H1 (cell line): Measurements from ENCODE around the gene UPF2. TPM values are rescaled to one million over a fixed set of nuclear protein-coding genes. Genes with fewer than 3 reads are reported as not detected.

ENCODE experiments used
- CTCF ChIA-PET: fragments of 300-600 bp; sonication (Branson Sonifier 250); formaldehyde crosslinking; loops from one replicate; lab custom pipeline; 2021; ENCODE audit not compliant: partially characterized antibody; lab: Charles Lee
- POLR2A ChIA-PET: fragments of 300-600 bp; sonication (Branson Sonifier 250); formaldehyde crosslinking; loops from one replicate; lab custom pipeline; 2021; ENCODE audit warnings: inconsistent platforms; ENCODE audit not compliant: partially characterized antibody; lab: Charles Lee
- DNase-seq, 2 experiments: peaks; one replicate each; pipeline versions ENCODE4 v3.0.0 to v3.0.0-alpha.2; 2010 to 2022; ENCODE audit warnings: low spot score in 2 of 2, low read depth in 1 of 2, mixed read lengths in 1 of 2
- FAIRE-seq: peaks from 2 replicates; lab custom pipeline; 2011; peaks lifted over from hg19 to GRCh38; lab: Jason Lieb, UNC
- H2AFZ ChIP-seq: 2 replicates; pipeline ENCODE4 v1.8.1; 2012; ENCODE audit warnings: low read length, inconsistent platforms
- H2AK5ac ChIP-seq: 2 replicates; pipeline ENCODE4 v1.6.1; 2013; ENCODE audit warnings: low read depth, low read length
- H2BK120ac ChIP-seq: replicated peaks from 2 replicates; pipeline ENCODE3; 2013; ENCODE audit warnings: low read depth, low read length, inconsistent platforms
- H2BK12ac ChIP-seq: 2 replicates; pipeline ENCODE4 v1.6.1; 2013; ENCODE audit warnings: low read depth, low read length
- H2BK15ac ChIP-seq: 2 replicates; pipeline ENCODE4 v1.6.1; 2013; ENCODE audit warnings: low read length
- H2BK20ac ChIP-seq: 2 replicates; pipeline ENCODE4 v1.6.1; 2013; ENCODE audit warnings: low read length
- H2BK5ac ChIP-seq: 2 replicates; pipeline ENCODE4 v1.6.1; 2013; ENCODE audit warnings: low read depth, low read length
- H3K14ac ChIP-seq: 2 replicates; pipeline ENCODE4 v1.6.1; 2013; ENCODE audit warnings: inconsistent platforms; ENCODE audit not compliant: insufficient read length
- H3K18ac ChIP-seq: 2 replicates; pipeline ENCODE4 v1.6.1; 2013; ENCODE audit warnings: low read length; ENCODE audit errors: extremely low read depth
- H3K23ac ChIP-seq: 2 replicates; pipeline ENCODE4 v1.6.1; 2013; ENCODE audit warnings: inconsistent platforms; ENCODE audit not compliant: insufficient read length
- H3K23me2 ChIP-seq: 2 replicates; pipeline ENCODE4 v1.6.1; 2013; ENCODE audit warnings: low read depth, low read length
- H3K27ac ChIP-seq: 2 replicates; pipeline ENCODE4 v1.6.1; 2011; ENCODE audit warnings: low read depth, low read length, inconsistent platforms
- H3K27me3 ChIP-seq, 4 experiments: replicated peaks in 1 of 4; 1 replicate in 1 of 4; 2 replicates in 3 of 4; pipeline versions ENCODE4 v1.6.1 to v1.8.1; 2011 to 2013; ENCODE audit warnings: low read length in 3 of 4, mild to moderate bottlenecking in 3 of 4, inconsistent platforms in 2 of 4, mixed read lengths in 2 of 4, moderate library complexity in 1 of 4; ENCODE audit not compliant: control insufficient read depth in 3 of 4, insufficient read depth in 3 of 4; ENCODE audit errors: extremely low read depth in 1 of 4
- H3K36me3 ChIP-seq, 4 experiments: 2 replicates each; pipeline versions ENCODE4 v1.6.1 to v1.8.1; 2011 to 2013; ENCODE audit warnings: mild to moderate bottlenecking in 4 of 4, low read length in 3 of 4, moderate library complexity in 2 of 4, control low read depth in 1 of 4, inconsistent platforms in 1 of 4; ENCODE audit not compliant: insufficient read depth in 4 of 4, control insufficient read depth in 2 of 4
- H3K4ac ChIP-seq: replicated peaks from 2 replicates; pipeline ENCODE3; 2013; ENCODE audit warnings: low read length, low read depth, mixed read lengths, inconsistent platforms; ENCODE audit not compliant: insufficient read length
- H3K4me1 ChIP-seq, 4 experiments: replicated peaks in 1 of 4; 1 replicate in 1 of 4; 2 replicates in 3 of 4; pipeline versions ENCODE4 v1.6.1 to v1.8.1; 2011 to 2013; ENCODE audit warnings: low read length in 3 of 4, inconsistent platforms in 2 of 4, mixed read lengths in 1 of 4; ENCODE audit not compliant: insufficient read depth in 4 of 4, control insufficient read depth in 3 of 4
- H3K4me2 ChIP-seq, 2 experiments: 2 replicates each; pipeline versions ENCODE4 v1.6.1 to v1.8.1; 2011 to 2013; ENCODE audit warnings: low read depth in 2 of 2, low read length in 2 of 2, control low read depth in 1 of 2, inconsistent platforms in 1 of 2, mild to moderate bottlenecking in 1 of 2; ENCODE audit not compliant: insufficient read depth in 1 of 2
- H3K4me3 ChIP-seq, 4 experiments: fragments of 200-600, 300-600 bp in 1 of 4; sonication (generic), shearing (Covaris generic), sonication (Bioruptor Twin) in 1 of 4; 2 replicates each; pipeline versions ENCODE4 v1.5.1 to v1.8.1; 2011 to 2016; ENCODE audit warnings: low read length in 4 of 4, low read depth in 3 of 4, control low read depth in 2 of 4, inconsistent platforms in 2 of 4, mild to moderate bottlenecking in 2 of 4, mixed read lengths in 1 of 4, moderate library complexity in 1 of 4; ENCODE audit not compliant: insufficient read depth in 2 of 4; ENCODE audit errors: extremely low read depth in 1 of 4
- H3K56ac ChIP-seq: replicated peaks from 2 replicates; pipeline ENCODE3; 2013; ENCODE audit warnings: low read depth, mild to moderate bottlenecking, mixed read lengths, low read length, inconsistent platforms; ENCODE audit not compliant: insufficient read length
- H3K79me1 ChIP-seq: 2 replicates; pipeline ENCODE4 v1.6.1; 2013; ENCODE audit warnings: low read depth, low read length, control low read depth
- H3K79me2 ChIP-seq, 2 experiments: 2 replicates each; pipeline versions ENCODE4 v1.6.1 to v1.8.1; 2012 to 2013; ENCODE audit warnings: low read length in 2 of 2, mild to moderate bottlenecking in 2 of 2, inconsistent platforms in 1 of 2; ENCODE audit not compliant: insufficient read depth in 2 of 2, control insufficient read depth in 1 of 2
- H3K9ac ChIP-seq, 4 experiments: replicated peaks in 1 of 4; 1 replicate in 1 of 4; 2 replicates in 3 of 4; pipeline versions ENCODE4 v1.6.1 to v1.8.1; 2011 to 2013; ENCODE audit warnings: low read depth in 3 of 4, low read length in 3 of 4, control low read depth in 2 of 4, mild to moderate bottlenecking in 2 of 4, moderate library complexity in 2 of 4, inconsistent platforms in 1 of 4; ENCODE audit errors: extremely low read depth in 1 of 4
- H3K9me3 ChIP-seq, 2 experiments: 2 replicates each; pipeline versions ENCODE4 v1.6.1 to v1.8.1; 2012 to 2013; ENCODE audit warnings: mild to moderate bottlenecking in 2 of 2, moderate library complexity in 2 of 2, control low read depth in 1 of 2, inconsistent platforms in 1 of 2, low read depth in 1 of 2, low read length in 1 of 2, mixed read lengths in 1 of 2; ENCODE audit not compliant: insufficient read depth in 2 of 2
- H4K20me1 ChIP-seq, 2 experiments: replicated peaks in 1 of 2; 2 replicates each; pipeline versions ENCODE3 to v1.8.1; 2011 to 2013; ENCODE audit warnings: inconsistent platforms in 2 of 2, low read length in 2 of 2, mild to moderate bottlenecking in 1 of 2; ENCODE audit not compliant: insufficient read depth in 2 of 2, control insufficient read depth in 1 of 2
- H4K5ac ChIP-seq: 2 replicates; pipeline ENCODE4 v1.6.1; 2013; ENCODE audit warnings: low read length, low read depth, mixed read lengths, inconsistent platforms; ENCODE audit not compliant: insufficient read length
- H4K8ac ChIP-seq: 2 replicates; pipeline ENCODE4 v1.8.0; 2013; ENCODE audit warnings: mild to moderate bottlenecking, moderate library complexity, low read length, inconsistent platforms; ENCODE audit not compliant: insufficient read depth; ENCODE audit errors: extremely low read depth
- H4K91ac ChIP-seq: replicated peaks from 2 replicates; pipeline ENCODE3; 2013; ENCODE audit warnings: low read length, mixed read lengths, inconsistent platforms; ENCODE audit not compliant: insufficient read length
- CBX5 ChIP-seq: fragments of 300-800, 300-1000 bp; sonication (generic); IDR thresholded peaks from 2 replicates; pipeline ENCODE4 v1.7.1; 2016; ENCODE audit warnings: antibody characterized with exemption, low read length, low read depth
- CREB1 ChIP-seq: IDR thresholded peaks from 2 replicates; pipeline ENCODE4 v1.6.1; 2012; ENCODE audit warnings: inconsistent platforms
- CTBP2 ChIP-seq: IDR thresholded peaks from 2 replicates; pipeline ENCODE4 v1.7.0; 2011; ENCODE audit warnings: borderline replicate concordance, mild to moderate bottlenecking, moderate library complexity, mixed read lengths, low read length; ENCODE audit not compliant: insufficient read depth, insufficient read length
- JUN ChIP-seq: IDR thresholded peaks from 2 replicates; pipeline ENCODE4 v1.6.1; 2011; ENCODE audit warnings: low read depth, mild to moderate bottlenecking, improper control_type of control experiment, low read length
- NRF1 ChIP-seq: IDR thresholded peaks from 2 replicates; pipeline ENCODE4 v1.6.1; 2011; ENCODE audit warnings: mild to moderate bottlenecking, low read depth, low read length, improper control_type of control experiment
- PHF8 ChIP-seq: fragments of 200-600 bp; sonication (generic); conservative IDR thresholded peaks from 2 replicates; pipeline ENCODE4 v1.7.1; 2012; ENCODE audit warnings: low read depth, mild to moderate bottlenecking, inconsistent platforms, low read length, moderate library complexity
- SIN3A ChIP-seq, 2 experiments: IDR thresholded peaks in 1 of 2; conservative IDR thresholded peaks in 1 of 2; 2 replicates each; pipeline ENCODE4 v1.6.1; 2011 to 2012; ENCODE audit warnings: low read length in 2 of 2, improper control_type of control experiment in 1 of 2, low read depth in 1 of 2, mild to moderate bottlenecking in 1 of 2
- WGBS, 2 experiments: shearing (Covaris generic) in 1 of 2; methylation state at CpG; one replicate each; pipeline versions ENCODE4 v1.1.6 to v1.1.7; 2013 to 2015; ENCODE audit warnings: low lambda C conversion rate in 2 of 2, mixed read lengths in 2 of 2, inconsistent platforms in 1 of 2, low coverage in 1 of 2, missing lambda C conversion rate in 1 of 2; ENCODE audit not compliant: insufficient replicate concordance in 2 of 2, insufficient coverage in 1 of 2, insufficient read length in 1 of 2; ENCODE audit errors: extremely low coverage in 1 of 2, missing lambda C conversion rate in 1 of 2; 5-methylcytosine and 5-hydroxymethylcytosine counted together
- polyA plus RNA-seq, 7 experiments: library from polyadenylated mRNA; depleted of rRNA in 3 of 7; stranded (reverse) in 5 of 7; unstranded in 2 of 7; fragments of >200 nt in 5 of 7; fragments of 200-250 nt in 2 of 7; gene quantifications; 1 replicate in 5 of 7; 2 replicates in 1 of 7; 4 replicates in 1 of 7; pipeline versions ENCODE4 v1.2.1 to v1.2.3, GENCODE V29; 2011 to 2013; ENCODE audit warnings: missing spikeins in 2 of 7, mixed read lengths in 2 of 7
- total RNA-seq: library from RNA; stranded (reverse); fragmentation: NEBNext Ultra II Directional; extraction: Animal tissue kit (Norgen Biotek cat#: 25700); gene quantifications from 2 replicates; pipeline ENCODE4 v1.2.1, GENCODE V29; 2021

Gene UPF2
- total and polyA plus RNA-seq, 2 of the 8 experiments (the other 6 are each of a cell fraction or from before 2014, with no cell fraction given) = 6.2 to 32.8 TPM

DNA sequence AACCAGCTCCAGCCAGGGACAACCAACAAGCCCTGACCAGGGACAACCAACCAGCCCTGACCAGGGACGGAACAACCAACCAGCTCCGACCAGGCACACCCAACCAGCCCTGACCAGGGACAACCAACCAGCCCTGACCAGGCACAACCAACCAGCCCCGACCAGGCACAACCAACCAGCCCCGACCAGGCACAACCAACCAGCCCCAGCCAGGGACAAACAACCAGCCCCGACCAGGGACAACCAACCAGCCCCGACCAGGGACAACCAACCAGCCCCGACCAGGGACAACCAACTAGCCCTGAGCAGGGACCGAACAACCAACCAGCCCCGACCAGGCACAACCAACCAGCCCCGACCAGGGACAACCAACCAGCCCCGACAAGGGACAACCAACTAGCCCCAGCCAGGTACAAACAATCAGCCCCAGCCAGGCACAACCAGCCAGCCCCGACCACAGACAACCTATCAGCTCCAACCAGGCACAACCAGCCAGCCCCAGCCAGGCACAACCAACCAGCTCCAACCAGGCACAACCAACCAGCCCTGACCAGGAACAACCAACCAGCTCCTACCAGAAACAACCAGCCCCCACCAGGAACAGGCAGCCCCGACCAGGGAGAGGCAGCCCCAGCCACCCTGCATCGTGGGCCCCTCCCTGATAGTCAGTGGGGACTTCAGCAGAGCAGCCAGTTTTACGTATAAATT, 163.1 kb downstream of the UPF2 start:
- no peak for FAIRE-seq
- Histone ChIP-seq H2BK5ac (no peak overlapping the region), H3K9me3 (no peaks in the 10 kb centered on the region), H3K27ac (no peak overlapping the region), H3K4me3 (no peak overlapping the region), H2BK120ac (no peak overlapping the region), H4K5ac (no peak overlapping the region), H3K79me1 (no peaks in the 10 kb centered on the region), H3K56ac (no peak overlapping the region), H3K27me3 (no peaks in the 10 kb centered on the region), H3K18ac (no peak overlapping the region), H3K14ac (no peak overlapping the region), H2AFZ (no peak overlapping the region), H3K4me2 (no peak overlapping the region), H4K91ac (no peak overlapping the region), H2BK15ac (no peak overlapping the region), H3K23ac (no peak overlapping the region), H3K4ac (no peak overlapping the region), H3K36me3 (no peaks in the 10 kb centered on the region), H2BK20ac (no peak overlapping the region), H3K79me2 (no peaks in the 10 kb centered on the region), H3K4me1 (peaks cover 6 to 19% (median 14%) of the 10 kb centered on the region in 4 experiments), H2BK12ac (no peak overlapping the region), H2AK5ac (no peak overlapping the region), H3K9ac (no peak overlapping the region), H3K23me2 (no peaks in the 10 kb centered on the region), H4K20me1 (no peaks in the 10 kb centered on the region), H4K8ac (peak overlapping the region; percentile 57; the same call in 1 of the 2 replicates)
- TF ChIP-seq CBX5 (no peak), CREB1 (no peak), CTBP2 (no peak), SIN3A (conservative IDR thresholded peaks at IDR 0.05 in 1 of 2, IDR thresholded peaks at IDR 0.05 in 1 of 2; ENCODE audit: low read depth in 1 of 2, low read length in 2 of 2) (no peak), NRF1 (no peak), JUN (no peak), PHF8 (no peak)
- WGBS, 2 experiments = 93% methylated on average over 13 of the region's 15 CpGs; no CpG with 5 or more reads in 1 of the 2 experiments
- POLR2A ChIA-PET = interaction anchor here (0.6 to 1.0 kb wide), 2 partner anchors 10 to 231 kb away, joined by 3 to 4 read pairs; no protein-coding TSS in a partner anchor
- DNase-seq = no peak
- CTCF ChIA-PET = interaction anchor here (0.7 to 4.3 kb wide), 11 partner anchors 9 to 107 kb away, joined by 3 to 34 read pairs (median 4); no protein-coding TSS in a partner anchor
